OCI-LY1 (cell line): ENCODE data around the gene GDI1.

Experiments
- CTCF ChIP-seq: fragments of 200-600 bp; sonication (generic), shearing (Covaris generic); IDR thresholded peaks from 2 replicates; pipeline ENCODE4 v1.5.1; 2017; ENCODE audit warnings: mild to moderate bottlenecking, antibody characterized with exemption, low read length, moderate library complexity, mixed read lengths
- EZH2 ChIP-seq: fragments of 200-600 bp; sonication (generic), shearing (Covaris generic); IDR thresholded peaks from 2 replicates; pipeline ENCODE4 v1.8.0; 2017; ENCODE audit warnings: borderline replicate concordance, mixed run types, mild to moderate bottlenecking, antibody characterized with exemption, low read length, moderate library complexity, mixed read lengths

- TF ChIP-seq CTCF: no peak
- no peak for TF ChIP-seq EZH2
Measured at GRCh38 chrX:154478728-154479622, 42.0 kb downstream of the GDI1 start, which contains the start of gene LAGE3.
